T-helper 1 cell (primary cell): ENCODE results near the gene CUEDC2.

Experiments used
- DNase-seq, 5 donors: peaks; one replicate each; pipeline ENCODE4 v3.0.0-alpha.2; 2012 to 2020

The CUEDC2 gene

GRCh38 chr10:102424145-102424544, 8.2 kb downstream of the CUEDC2 start:
- DNase-seq, result no peak

DNA sequence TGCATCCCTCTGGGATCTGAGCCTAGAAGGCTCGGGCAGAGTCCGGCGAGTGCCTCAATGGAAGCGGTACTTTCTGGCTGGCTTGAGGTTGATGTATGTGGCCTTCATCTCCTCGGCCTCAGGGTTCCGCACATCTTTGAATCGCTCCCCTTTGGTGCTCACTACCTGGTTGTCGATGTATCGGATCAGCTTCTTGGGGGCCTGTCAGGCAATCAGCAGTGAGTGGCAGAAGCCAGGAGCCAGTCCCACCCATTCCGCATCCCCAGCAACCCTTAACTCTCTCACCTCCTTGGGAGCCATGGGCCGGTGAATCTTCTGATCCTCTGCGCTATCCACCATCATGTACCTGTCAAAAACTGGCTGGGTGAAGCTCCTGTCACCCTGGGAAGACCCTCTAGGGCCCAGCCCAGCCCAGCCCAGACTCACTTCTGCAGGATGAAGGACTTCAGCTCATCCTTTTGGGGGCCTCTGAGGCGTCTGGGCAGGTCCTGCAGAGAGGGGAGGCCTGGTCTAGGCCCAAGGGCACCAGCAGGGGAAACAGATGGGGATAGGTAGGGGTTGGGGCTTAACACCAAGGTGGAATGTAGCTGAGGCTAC, 8.9 kb downstream of the CUEDC2 start:
- DNase-seq, result no peak

GRCh38 chr10:102422545-102423129, 9.7 kb downstream of the CUEDC2 start:
- peak in 2 of 5 donors; percentile 37 to 67 for DNase-seq

DNA sequence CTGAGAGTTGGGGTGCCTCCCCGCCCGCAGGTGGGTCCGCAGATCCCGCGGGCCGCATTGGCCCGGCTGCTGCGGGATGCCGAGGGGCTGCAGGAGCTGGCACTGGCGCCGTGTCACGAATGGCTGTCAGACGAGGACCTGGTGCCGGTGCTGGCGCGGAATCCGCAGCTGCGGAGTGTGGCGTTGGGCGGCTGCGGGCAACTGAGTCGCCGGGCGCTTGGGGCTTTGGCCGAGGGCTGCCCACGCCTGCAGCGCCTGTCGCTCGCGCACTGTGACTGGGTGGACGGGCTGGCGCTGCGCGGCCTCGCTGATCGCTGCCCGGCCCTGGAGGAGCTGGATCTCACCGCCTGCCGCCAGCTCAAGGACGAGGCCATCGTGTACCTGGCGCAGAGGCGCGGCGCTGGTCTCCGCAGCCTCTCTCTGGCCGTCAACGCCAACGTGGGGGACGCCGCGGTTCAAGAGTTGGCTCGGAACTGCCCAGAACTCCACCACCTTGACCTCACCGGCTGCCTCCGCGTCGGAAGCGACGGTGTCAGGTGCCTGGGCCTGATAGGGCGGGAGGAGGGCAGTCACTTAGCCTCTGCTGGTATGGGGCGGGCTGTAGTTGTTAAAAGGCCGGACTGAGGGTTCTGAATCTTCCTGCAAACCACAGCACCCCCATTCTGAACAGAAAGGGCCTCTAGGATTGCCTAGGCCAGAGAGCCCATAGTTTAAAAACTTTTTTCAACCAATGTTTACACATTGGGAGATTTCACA, 10.4 kb downstream of the CUEDC2 start:
- peak in 1 of 5 donors; percentile 28 for DNase-seq

- no peak for DNase-seq
Measured at GRCh38 chr10:102421507-102421756, 10.9 kb downstream of the CUEDC2 start.

GRCh38 chr10:102420714-102421506, 11.5 kb downstream of the CUEDC2 start, which contains the start of gene FBXL15:
FBXL15 (plus strand) TSS chr10:102420836; CDS start chr10:102421130, 294 bp downstream.
- DNase-seq, result peak; percentile 83 to 95 (median 92)

DNA sequence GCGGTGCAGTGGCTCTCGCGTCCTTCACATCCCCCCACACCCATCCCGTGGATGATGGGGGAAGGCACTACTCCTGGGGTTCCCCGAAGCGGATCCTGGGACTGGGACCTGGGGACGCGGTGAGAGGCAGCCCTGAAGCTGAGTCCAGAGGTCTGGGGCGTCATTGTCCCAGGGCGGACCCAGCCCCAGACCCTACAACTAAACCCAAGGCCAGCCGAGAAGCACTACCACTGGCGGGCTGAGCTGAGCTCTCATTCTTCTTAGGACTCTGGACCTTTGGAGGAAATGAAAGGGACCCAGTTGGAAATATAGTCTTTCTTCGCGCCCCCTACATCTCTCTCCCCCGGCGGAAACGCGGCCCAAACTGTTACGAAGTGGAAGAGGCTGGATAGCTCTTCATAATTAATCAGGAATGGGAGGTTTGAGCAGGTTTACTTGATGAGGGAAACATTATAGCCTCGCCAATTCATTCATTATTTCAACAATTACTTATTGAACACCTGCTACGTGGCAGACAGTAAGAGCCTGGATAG, 12.1 kb downstream of the CUEDC2 start:
- DNase-seq, result no peak

GRCh38 chr10:102419269-102420180, 12.8 kb downstream of the CUEDC2 start:
- peak; percentile 49 to 68 (median 60) for DNase-seq

DNA sequence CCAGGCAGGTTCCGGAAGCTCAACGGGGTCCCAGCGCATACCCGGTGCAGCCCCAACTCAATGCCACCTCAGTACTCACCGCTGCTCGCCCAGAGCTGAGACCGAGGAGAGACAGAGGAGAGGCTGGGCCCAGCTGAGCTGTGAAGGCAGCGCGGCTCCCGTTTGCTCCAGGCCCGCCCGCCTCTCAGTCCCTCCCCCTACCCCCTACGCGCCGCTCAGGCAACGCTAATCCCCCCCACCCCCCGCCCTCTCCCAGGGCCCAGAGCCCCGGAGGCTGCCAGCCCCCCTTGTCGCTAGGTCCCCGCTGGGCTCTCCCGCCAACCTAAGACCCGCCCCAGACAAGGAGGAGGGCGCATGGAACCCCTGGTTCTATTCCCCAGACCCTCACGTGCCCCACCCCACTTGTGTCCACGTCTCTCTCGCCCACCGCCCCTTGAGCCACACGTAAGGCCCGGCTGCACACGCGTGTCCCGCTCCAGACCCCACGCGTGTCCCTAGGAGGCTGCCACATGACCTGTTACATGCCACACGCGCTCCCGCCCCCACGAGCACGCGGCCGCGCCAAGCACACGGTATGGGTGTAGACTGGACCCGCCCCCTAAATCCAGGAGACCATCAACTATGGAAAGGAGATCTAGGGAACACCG, 13.6 kb downstream of the CUEDC2 start, which contains the start of gene PSD:
TSS of gene PSD (minus strand) at position 164 of the 647 bp plus-strand sequence. CDS start 1,747 bp downstream, outside the sequence.
- DNase-seq, result no peak

- no peak for DNase-seq
Measured at GRCh38 chr10:102416695-102417094, 15.7 kb downstream of the CUEDC2 start.

GRCh38 chr10:102416283-102416682, 16.1 kb downstream of the CUEDC2 start:
- DNase-seq, result no peak

DNA sequence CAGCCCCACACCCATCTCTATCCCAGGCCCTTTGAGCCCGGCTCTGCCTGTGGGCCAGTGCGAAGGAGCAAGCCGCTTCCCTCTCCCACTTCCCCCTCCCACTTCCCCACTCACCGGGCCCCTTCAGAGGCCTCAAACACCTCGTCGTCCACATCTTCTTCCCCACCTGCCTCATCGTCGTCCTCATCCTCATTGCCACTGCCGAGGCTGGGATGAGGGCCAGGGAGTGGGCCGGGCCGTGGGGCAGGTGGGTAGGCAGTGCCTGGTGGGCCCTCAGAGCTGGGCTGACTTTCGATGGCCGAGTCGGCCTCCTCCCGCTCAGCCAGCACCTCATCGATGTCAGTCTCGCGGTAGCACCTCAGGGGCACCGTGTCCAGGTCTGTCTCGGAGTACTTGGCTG, 17.6 kb downstream of the CUEDC2 start:
- no peak for DNase-seq

- no peak for DNase-seq
Measured at GRCh38 chr10:102413806-102414561, 18.4 kb downstream of the CUEDC2 start.

DNA sequence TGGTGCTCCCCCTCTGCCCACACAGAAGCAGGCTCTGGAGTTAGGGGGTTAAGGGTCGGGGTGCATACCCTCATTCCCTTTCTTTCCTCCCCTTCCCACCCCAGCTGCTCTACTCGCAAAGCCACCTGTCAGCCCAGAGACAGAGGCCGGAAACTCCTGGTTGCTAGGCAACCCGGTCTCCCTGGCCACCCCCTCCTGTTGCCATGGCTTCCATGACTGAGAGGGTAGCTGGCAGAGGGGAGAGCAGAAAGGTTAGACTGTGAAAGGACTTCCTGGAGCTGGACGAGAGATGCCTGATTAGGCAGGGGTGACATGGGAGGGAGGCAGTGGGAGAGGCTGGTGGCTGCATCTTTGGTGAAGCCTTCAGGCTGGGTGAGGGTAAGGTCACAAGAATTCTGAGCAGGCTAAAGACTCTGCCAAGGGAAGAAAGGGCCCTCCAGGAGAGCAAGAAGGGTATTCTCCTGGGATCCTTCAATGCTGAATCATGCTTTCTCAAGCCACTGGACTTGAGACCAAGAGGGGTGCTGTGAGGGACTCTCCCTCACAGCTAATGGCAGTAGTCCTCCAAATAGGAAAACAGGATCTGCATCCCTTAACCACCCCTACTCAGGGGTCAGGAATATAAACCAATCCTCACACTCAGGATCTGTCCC, 19.2 kb downstream of the CUEDC2 start:
- DNase-seq, result no peak

DNA sequence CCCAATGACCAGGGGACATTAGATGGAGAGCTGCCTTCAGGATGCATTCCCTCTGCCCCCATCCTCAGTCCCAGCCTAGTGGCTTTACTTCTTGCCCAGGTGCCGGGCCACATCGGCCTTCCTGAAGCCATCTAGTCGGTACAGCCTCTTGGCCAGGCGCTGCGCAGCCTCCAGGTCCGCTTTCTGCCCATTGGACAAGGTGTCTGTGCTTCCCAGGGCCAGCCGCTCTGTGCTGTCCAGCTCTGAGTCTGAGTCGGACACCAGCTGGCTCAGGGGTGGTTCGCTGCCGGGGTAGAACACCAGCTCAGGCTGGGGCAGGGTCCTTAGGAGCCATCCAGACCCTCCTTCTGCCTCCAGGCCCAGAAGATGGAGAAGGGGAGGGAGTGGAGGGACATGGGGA, 20.1 kb downstream of the CUEDC2 start:
- DNase-seq, result no peak

DNA sequence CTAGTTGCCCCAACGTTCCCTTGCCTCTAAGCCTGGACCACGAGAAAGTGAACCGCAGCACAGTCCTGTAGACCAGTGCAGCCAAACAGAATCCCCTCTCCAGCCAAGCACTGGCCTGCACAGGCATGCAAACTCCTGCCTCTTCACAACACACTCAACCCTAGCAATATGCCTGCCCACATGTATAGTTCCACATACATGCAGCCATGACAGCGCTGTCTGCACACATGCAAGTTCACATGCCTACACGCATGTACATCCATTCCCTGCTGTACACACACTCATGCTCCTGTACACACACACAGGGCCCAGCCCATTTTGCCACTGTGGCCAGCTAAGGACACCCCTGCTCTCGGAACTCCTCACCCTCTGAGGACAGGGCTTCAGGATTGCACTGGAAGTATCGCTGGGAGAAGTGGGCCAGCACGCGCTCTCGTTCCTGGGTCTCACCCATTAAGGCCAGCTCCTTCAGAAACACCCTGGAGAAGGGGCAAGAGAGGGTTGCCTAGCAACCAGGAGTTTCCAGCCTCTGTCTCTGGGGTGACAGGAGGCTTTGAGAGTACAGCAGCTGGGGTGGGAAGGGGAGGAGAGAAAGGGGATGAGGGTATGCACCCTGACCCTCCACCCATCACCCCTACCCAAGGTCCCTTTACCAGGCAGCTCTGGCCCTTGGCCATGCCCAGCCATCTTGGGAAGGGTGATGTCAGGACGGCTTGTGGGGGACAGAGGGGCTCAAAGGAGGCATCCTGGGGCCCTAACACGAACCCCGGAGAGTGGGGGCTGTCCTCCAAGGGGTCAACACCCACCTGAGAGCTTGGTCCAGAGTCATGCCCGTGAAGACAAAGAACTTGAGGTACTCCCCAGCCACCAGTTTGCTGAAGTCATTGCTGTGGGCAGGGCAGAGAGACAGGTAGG, 20.8 kb downstream of the CUEDC2 start:
- DNase-seq, result no peak

GRCh38 chr10:102410429-102411073, 21.8 kb downstream of the CUEDC2 start:
- DNase-seq, result peak in 2 of 5 donors; percentile 45 to 46
